Thyroid gland (tissue), 4 donors: Measurements from ENCODE around the gene CENPF. TPM values are rescaled to one million over a fixed set of nuclear protein-coding genes. Genes with fewer than 3 reads are reported as not detected.

Source experiments
- DNase-seq, 2 donors: peaks; one replicate each; pipeline ENCODE4 v3.0.0-alpha.2; 2019
- H3K27ac ChIP-seq, 3 donors: fragments of 200-600 bp; sonication (generic); 1 replicate in 2 of 3; 2 replicates in 1 of 3; pipeline ENCODE4 v1.5.1; 2016 to 2019; ENCODE audit warnings: mild to moderate bottlenecking in 1 of 3, moderate library complexity in 1 of 3
- H3K27me3 ChIP-seq: fragments of 200-600 bp; sonication (generic); one replicate; pipeline ENCODE4 v1.5.1; 2019
- H3K36me3 ChIP-seq, 2 donors: fragments of 200-600 bp; sonication (generic); one replicate each; pipeline ENCODE4 v1.5.1; 2016 to 2019
- H3K4me1 ChIP-seq, 2 donors: fragments of 200-600 bp; sonication (generic); one replicate each; pipeline ENCODE4 v1.5.1; 2017 to 2019
- H3K4me3 ChIP-seq, 3 donors: fragments of 200-600 bp; sonication (generic); replicated peaks in 1 of 3; 1 replicate in 2 of 3; 2 replicates in 1 of 3; pipeline ENCODE4 v1.5.1; 2016; ENCODE audit warnings: mild to moderate bottlenecking in 1 of 3
- H3K9me3 ChIP-seq: fragments of 200-600 bp; sonication (generic); one replicate; pipeline ENCODE4 v1.5.1; 2017
- CTCF ChIP-seq, 6 experiments: fragments of 200-600 bp in 3 of 6; fragments of 450-650 bp in 3 of 6; sonication (generic) in 3 of 6; IDR thresholded peaks; one replicate each; pipeline ENCODE4 v1.5.1; 2016 to 2019; ENCODE audit warnings: antibody characterized with exemption in 6 of 6, mild to moderate bottlenecking in 2 of 6, inconsistent platforms in 1 of 6, moderate library complexity in 1 of 6
- POLR2A ChIP-seq, 2 donors: fragments of 450-650 bp; IDR thresholded peaks; one replicate each; pipeline ENCODE4 v1.6.1; 2017; ENCODE audit warnings: antibody characterized with exemption in 2 of 2, mild to moderate bottlenecking in 2 of 2, moderate library complexity in 1 of 2
- WGBS, 2 donors: methylation state at CpG; one replicate each; pipeline ENCODE4 v1.1.5; 2017; 5-methylcytosine and 5-hydroxymethylcytosine counted together
- intact Hi-C: fragments of 100-400 bp; cut with DNase I; formaldehyde crosslinking; loops from one replicate; pipeline ENCODE4 v1.15.1; 2023
- total RNA-seq, 4 donors: library from RNA; depleted of rRNA; stranded (reverse); fragments of >200 nt; gene quantifications; one replicate each; pipeline ENCODE4 v1.2.3, GENCODE V29; 2016

Gene CENPF
- total RNA-seq, 4 donors from 2014 or later: 0.27 to 1.0 (median 0.55) TPM

- Histone ChIP-seq H3K36me3 (no peaks in the 10 kb centered on the region), H3K27ac (no peak overlapping the region), H3K27me3 (no peaks in the 10 kb centered on the region), H3K4me1 (no peaks in the 10 kb centered on the region), H3K4me3 (no peak overlapping the region), H3K9me3 (no peaks in the 10 kb centered on the region)
- TF ChIP-seq POLR2A (IDR thresholded peaks at IDR 0.05): no peak
- no peak for TF ChIP-seq CTCF (IDR thresholded peaks at IDR 0.05)
- 84 to 89% methylated on average over 2 of the region's 2 CpGs for WGBS, 2 donors
- no peak for DNase-seq
- intact Hi-C loops: no loop called here
Observed at GRCh38 chr1:214678386-214678785, 75.4 kb downstream of the CENPF start.

- peaks cover 0 to 3% of the 10 kb centered on the region in 2 donors for H3K4me1 ChIP-seq
- no peak overlapping the region for H3K27ac ChIP-seq
- H3K9me3 ChIP-seq: no peaks in the 10 kb centered on the region
- no peaks in the 10 kb centered on the region for H3K36me3 ChIP-seq
- H3K27me3 ChIP-seq: no peaks in the 10 kb centered on the region
- DNase-seq: no peak
- no peak overlapping the region for H3K4me3 ChIP-seq
- no peak for TF ChIP-seq CTCF (IDR thresholded peaks at IDR 0.05)
- TF ChIP-seq POLR2A (IDR thresholded peaks at IDR 0.05): no peak
- intact Hi-C loops: no loop called here
- WGBS, 2 donors: 84 to 89% methylated on average over 3 of the region's 3 CpGs
Observed at GRCh38 chr1:214683621-214684020, 80.6 kb downstream of the CENPF start.

GRCh38 chr1:214685906-214686305, 82.9 kb downstream of the CENPF start:
- DNase-seq: no peak
- intact Hi-C loops: no loop called here
- no peaks in the 10 kb centered on the region for H3K9me3 ChIP-seq
- no peak overlapping the region for H3K4me3 ChIP-seq
- H3K27ac ChIP-seq: no peak overlapping the region
- no peaks in the 10 kb centered on the region for H3K36me3 ChIP-seq
- TF ChIP-seq POLR2A (IDR thresholded peaks at IDR 0.05) (no peak), CTCF (IDR thresholded peaks at IDR 0.05) (no peak)
- no peaks in the 10 kb centered on the region for H3K27me3 ChIP-seq
- WGBS, 2 donors: 37 to 48% methylated on average over 3 of the region's 3 CpGs
- peaks cover 3 to 14% of the 10 kb centered on the region in 2 donors for H3K4me1 ChIP-seq

DNA sequence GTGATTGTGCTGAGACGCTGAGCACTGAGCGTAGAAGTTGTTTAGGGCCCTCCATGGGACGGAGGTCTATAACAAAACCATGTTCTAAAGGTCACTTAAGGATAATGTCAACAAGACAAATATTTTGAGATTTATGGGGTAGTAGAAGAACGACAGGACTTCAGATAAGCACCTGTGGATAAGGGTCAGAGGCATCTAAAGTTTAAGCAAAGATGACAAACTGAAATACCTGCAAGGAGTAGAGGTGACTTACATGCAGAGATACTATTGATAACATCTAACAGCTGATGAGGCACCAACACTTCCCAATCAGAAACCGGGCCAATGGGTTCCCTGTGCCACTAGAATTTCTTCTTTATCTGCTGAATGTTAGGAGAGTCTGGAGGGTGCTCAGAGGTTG, 83.5 kb downstream of the CENPF start:
- no peak for DNase-seq
- Histone ChIP-seq H3K27ac (no peak overlapping the region), H3K9me3 (no peaks in the 10 kb centered on the region), H3K36me3 (no peaks in the 10 kb centered on the region), H3K4me3 (no peak overlapping the region), H3K27me3 (no peaks in the 10 kb centered on the region), H3K4me1 (peaks cover 3 to 14% of the 10 kb centered on the region in 2 donors)
- intact Hi-C loops: no loop called here
- WGBS, 2 donors: 73 to 80% methylated on average over 5 of the region's 5 CpGs
- TF ChIP-seq CTCF (IDR thresholded peaks at IDR 0.05) (no peak), POLR2A (IDR thresholded peaks at IDR 0.05) (no peak)

- intact Hi-C loops: no loop called here
- H3K27ac ChIP-seq: no peak overlapping the region
- H3K4me3 ChIP-seq: no peak overlapping the region
- H3K27me3 ChIP-seq: no peaks in the 10 kb centered on the region
- TF ChIP-seq POLR2A (IDR thresholded peaks at IDR 0.05) (no peak), CTCF (IDR thresholded peaks at IDR 0.05) (no peak)
- peaks cover 3 to 14% of the 10 kb centered on the region in 2 donors for H3K4me1 ChIP-seq
- no peaks in the 10 kb centered on the region for H3K36me3 ChIP-seq
- H3K9me3 ChIP-seq: no peaks in the 10 kb centered on the region
- WGBS, 2 donors: 42 to 44% methylated on average over 3 of the region's 3 CpGs
- DNase-seq: peak; percentile 38 to 50
Observed at GRCh38 chr1:214688891-214689290, 85.9 kb downstream of the CENPF start.
